ENCODE measurements around the gene GRAMD2A. TPM values are rescaled to one million over a fixed set of nuclear protein-coding genes. Genes with fewer than 3 reads are reported as not detected.

The GRAMD2A gene
- total RNA-seq, 1 experiment from 2014 or later, result 1.3 TPM

DNA sequence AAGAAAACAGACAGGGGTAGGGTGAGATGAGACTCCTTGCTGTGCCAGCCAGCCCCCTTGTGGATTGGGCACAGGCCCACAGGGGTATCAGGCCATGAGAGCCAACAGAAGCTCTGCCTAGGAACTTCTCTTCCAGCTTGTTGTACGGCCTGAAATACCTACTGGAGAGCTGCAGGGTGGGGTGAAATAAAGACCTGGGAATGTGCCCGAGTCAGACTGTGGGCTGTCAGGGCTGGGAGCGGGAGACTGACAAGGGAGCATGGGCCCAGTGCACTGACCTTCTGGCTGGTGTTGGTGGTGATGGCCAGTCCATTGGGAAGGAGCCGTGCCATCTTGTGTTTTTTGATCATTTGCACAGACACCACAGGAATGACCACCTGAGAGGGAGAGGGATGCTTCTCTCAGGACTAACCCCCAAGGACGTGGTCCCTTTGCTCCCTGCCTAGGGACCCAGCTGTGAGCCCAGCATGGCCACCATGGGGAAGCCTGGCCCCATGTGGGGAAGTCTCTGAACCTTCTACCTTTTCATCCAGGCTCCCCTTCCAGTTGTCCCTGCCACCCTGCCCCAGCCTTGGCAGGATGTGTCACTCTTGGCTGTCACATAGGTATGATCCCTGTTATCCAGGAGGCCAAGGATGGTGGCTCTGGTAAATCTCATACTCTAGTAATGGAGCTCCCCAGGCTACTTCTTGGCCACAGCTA, 30.7 kb downstream of the GRAMD2A start:
- TF ChIP-seq, protein P1, sequence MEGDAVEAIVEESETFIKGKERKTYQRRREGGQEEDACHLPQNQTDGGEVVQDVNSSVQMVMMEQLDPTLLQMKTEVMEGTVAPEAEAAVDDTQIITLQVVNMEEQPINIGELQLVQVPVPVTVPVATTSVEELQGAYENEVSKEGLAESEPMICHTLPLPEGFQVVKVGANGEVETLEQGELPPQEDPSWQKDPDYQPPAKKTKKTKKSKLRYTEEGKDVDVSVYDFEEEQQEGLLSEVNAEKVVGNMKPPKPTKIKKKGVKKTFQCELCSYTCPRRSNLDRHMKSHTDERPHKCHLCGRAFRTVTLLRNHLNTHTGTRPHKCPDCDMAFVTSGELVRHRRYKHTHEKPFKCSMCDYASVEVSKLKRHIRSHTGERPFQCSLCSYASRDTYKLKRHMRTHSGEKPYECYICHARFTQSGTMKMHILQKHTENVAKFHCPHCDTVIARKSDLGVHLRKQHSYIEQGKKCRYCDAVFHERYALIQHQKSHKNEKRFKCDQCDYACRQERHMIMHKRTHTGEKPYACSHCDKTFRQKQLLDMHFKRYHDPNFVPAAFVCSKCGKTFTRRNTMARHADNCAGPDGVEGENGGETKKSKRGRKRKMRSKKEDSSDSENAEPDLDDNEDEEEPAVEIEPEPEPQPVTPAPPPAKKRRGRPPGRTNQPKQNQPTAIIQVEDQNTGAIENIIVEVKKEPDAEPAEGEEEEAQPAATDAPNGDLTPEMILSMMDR (conservative IDR thresholded peaks at IDR 0.05), result no peak
- Histone ChIP-seq H3K23me2 (ENCODE audit: insufficient read length, low read depth, low read length, poor library complexity, severe bottlenecking) (no peaks in the 10 kb centered on the region), H3T11ph (ENCODE audit: low read length) (no peak overlapping the region), H2BK20ac (ENCODE audit: low read depth, low read length, poor library complexity, severe bottlenecking) (no peak overlapping the region), H2BK15ac (ENCODE audit: low read depth, low read length) (no peak overlapping the region), H2BK12ac (ENCODE audit: insufficient read length, low read depth, low read length) (no peak overlapping the region), H4K8ac (replicated peaks; ENCODE audit: insufficient read length, low read depth, low read length) (no peak overlapping the region), H2BK5ac (ENCODE audit: insufficient read length, low read length) (no peak overlapping the region), H4K91ac (ENCODE audit: insufficient read length, low read depth, low read length) (no peak overlapping the region), H4K5ac (ENCODE audit: insufficient read length, low read depth, low read length) (no peak overlapping the region), H3K4ac (ENCODE audit: low read depth, low read length) (no peak overlapping the region), H3K23ac (ENCODE audit: insufficient read length, low read depth, low read length) (no peak overlapping the region), H3K14ac (ENCODE audit: insufficient read depth, low read length) (no peak overlapping the region), H3K9ac (ENCODE audit: extremely low read depth, insufficient read length, low read length) (no peak overlapping the region), H3K27ac (ENCODE audit: insufficient read length, low read depth, low read length) (no peak overlapping the region), H2BK120ac (ENCODE audit: low read depth, low read length, poor library complexity, severe bottlenecking) (no peak overlapping the region), H3K4me2 (ENCODE audit: insufficient read depth, insufficient read length, low read length) (no peak overlapping the region), H3K4me1 (ENCODE audit: insufficient read depth, low read length) (no peaks in the 10 kb centered on the region; the same call in 1 of the 2 replicates), H3K18ac (ENCODE audit: insufficient read length, low read depth, low read length) (no peak overlapping the region), H3K27me3 (ENCODE audit: insufficient read depth, low read length) (no peaks in the 10 kb centered on the region), H3K79me2 (ENCODE audit: insufficient read depth, low read length) (no peaks in the 10 kb centered on the region), H3K79me1 (ENCODE audit: insufficient read depth, low read depth, low read length, poor library complexity, severe bottlenecking) (no peaks in the 10 kb centered on the region), H3K56ac (ENCODE audit: insufficient read length, low read depth, low read length) (no peak overlapping the region), H2AK5ac (ENCODE audit: insufficient read length, low read length) (no peak overlapping the region), H3K9me3 (ENCODE audit: control insufficient read depth, low read depth, low read length) (no peaks in the 10 kb centered on the region), H2AFZ (ENCODE audit: low read length) (no peak overlapping the region), H4K20me1 (ENCODE audit: control insufficient read depth, insufficient read depth, insufficient read length) (no peaks in the 10 kb centered on the region)
- WGBS (ENCODE audit: extremely low coverage, insufficient read length, low lambda C conversion rate), result no CpG with 5 or more reads among the region's 5 CpGs
- DNase-seq, result no peak
- Mint-ChIP-seq H3K4me1 (peaks cover 10 to 12% of the 10 kb centered on the region in 2 experiments), H3K27ac (no peak overlapping the region), H3K9me3 (no peaks in the 10 kb centered on the region; a peak in 1 of 5 replicates), H3K4me3 (no peak overlapping the region), H3K27me3 (ENCODE audit: low read depth) (no peaks in the 10 kb centered on the region; the same call in 1 of the 2 replicates), H3K36me3 (ENCODE audit: insufficient read depth in 1 of 3, low read depth in 3 of 3) (no peaks in the 10 kb centered on the region)
